K562 (cell line): ENCODE measurements around the gene EMP2. TPM values are rescaled to one million over a fixed set of nuclear protein-coding genes. Genes with fewer than 3 reads are reported as not detected.

Experiments used
- ATAC-seq: fragments of 200-7000 bp; cut with Tn5 transposase; 3 replicates; pipeline ENCODE4 v1.9.1; 2020; ENCODE audit warnings: moderate library complexity
- BruUV-seq: library from RNA; stranded (reverse); fragments of 400-500 nt; replicated peaks from 2 replicates; lab custom pipeline; 2021; lab: Mats Ljungman, UMichigan
- CTCF ChIA-PET: fragments of 300-600 bp; formaldehyde crosslinking; extraction: SDS; loops from one replicate; lab custom pipeline; 2021; ENCODE audit warnings: low intra/inter-chr PET ratio; lab: Yijun Ruan, JAX
- POLR2A ChIA-PET: fragments of 300-600, 350-650 bp; sonication (Branson Sonifier 250); formaldehyde crosslinking; extraction: SDS; loops from one replicate; lab custom pipeline; 2021; ENCODE audit warnings: antibody characterized with exemption, inconsistent platforms; lab: Yijun Ruan, JAX
- DNase-seq, 4 experiments: peaks; one replicate each; pipeline versions ENCODE4 v3.0.0 to v3.0.0-alpha.2; 2011 to 2018; ENCODE audit warnings: low spot score in 3 of 4, mixed read lengths in 3 of 4; ENCODE audit errors: extremely low read depth in 1 of 4
- FAIRE-seq: peaks from 2 replicates; lab custom pipeline; 2011; peaks lifted over from hg19 to GRCh38; lab: Jason Lieb, UNC
- H2AFZ ChIP-seq: 2 replicates; pipeline ENCODE4 v1.6.0; 2011; ENCODE audit warnings: low read depth, low read length, control low read depth, inconsistent platforms
- H3K27ac ChIP-seq: fragments of 200-600 bp; 3 replicates; pipeline ENCODE4 v1.8.0; 2011; ENCODE audit warnings: low read depth, mild to moderate bottlenecking, control low read depth, inconsistent platforms, low read length, moderate library complexity, mixed read lengths; ENCODE audit errors: extremely low read depth
- H3K27me3 ChIP-seq, 2 experiments: fragments of 300-600 bp in 1 of 2; 2 replicates in 1 of 2; 3 replicates in 1 of 2; pipeline versions ENCODE4 v1.6.0 to v1.8.0; 2011; ENCODE audit warnings: inconsistent platforms in 2 of 2, low read length in 2 of 2, mild to moderate bottlenecking in 1 of 2, mixed read lengths in 1 of 2, moderate library complexity in 1 of 2; ENCODE audit not compliant: control insufficient read depth in 2 of 2, insufficient read depth in 2 of 2
- H3K36me3 ChIP-seq: fragments of 300-600 bp; 3 replicates; pipeline ENCODE4 v1.8.0; 2011; ENCODE audit warnings: mild to moderate bottlenecking, low read length, inconsistent platforms; ENCODE audit not compliant: control insufficient read depth, insufficient read depth
- H3K4me1 ChIP-seq, 2 experiments: fragments of 200-600 bp in 1 of 2; replicated peaks in 1 of 2; 2 replicates in 1 of 2; 3 replicates in 1 of 2; pipeline versions ENCODE4 v1.5.1 to v1.8.0; 2011; ENCODE audit warnings: inconsistent platforms in 2 of 2, low read length in 2 of 2, mild to moderate bottlenecking in 1 of 2, mixed read lengths in 1 of 2, moderate library complexity in 1 of 2; ENCODE audit not compliant: control insufficient read depth in 2 of 2, insufficient read depth in 2 of 2
- H3K4me2 ChIP-seq: 2 replicates; pipeline ENCODE4 v1.6.1; 2011; ENCODE audit warnings: low read length, control low read depth, inconsistent platforms, mixed read lengths; ENCODE audit not compliant: insufficient read depth
- H3K4me3 ChIP-seq: fragments of 200-600 bp; sonication (generic), shearing (Covaris generic); 2 replicates; pipeline ENCODE4 v1.5.1; 2016; ENCODE audit warnings: control low read depth, inconsistent platforms
- H3K79me2 ChIP-seq: fragments of 200-600 bp; 3 replicates; pipeline ENCODE4 v1.8.0; 2011; ENCODE audit warnings: low read length, inconsistent platforms; ENCODE audit not compliant: control insufficient read depth, insufficient read depth
- H3K9ac ChIP-seq, 2 experiments: 2 replicates each; pipeline versions ENCODE4 v1.6.0 to v1.6.1; 2011; ENCODE audit warnings: low read depth in 2 of 2, low read length in 2 of 2, control low read depth in 1 of 2, inconsistent platforms in 1 of 2, mild to moderate bottlenecking in 1 of 2, mixed read lengths in 1 of 2; ENCODE audit not compliant: insufficient read depth in 1 of 2
- H3K9me1 ChIP-seq: one replicate; pipeline ENCODE4 v1.6.0; 2011; ENCODE audit warnings: inconsistent platforms, mild to moderate bottlenecking, low read length, moderate library complexity; ENCODE audit not compliant: control insufficient read depth, insufficient read depth
- H3K9me3 ChIP-seq: replicated peaks from 2 replicates; pipeline ENCODE4 v1.5.1; 2011; ENCODE audit warnings: low read depth, low read length, inconsistent platforms; ENCODE audit not compliant: control insufficient read depth, insufficient read depth
- H4K20me1 ChIP-seq: replicated peaks from 2 replicates; pipeline ENCODE4 v1.6.1; 2011; ENCODE audit warnings: low read length, inconsistent platforms, mixed read lengths; ENCODE audit not compliant: control insufficient read depth, insufficient read depth
- ELF1 ChIP-seq: fragments of 200-800 bp; sonication (Bioruptor generic); IDR thresholded peaks from 2 replicates; pipeline ENCODE4 v1.6.1; 2016; ENCODE audit warnings: missing genetic modification characterization, missing compliant biosample characterization
- NCOA6 ChIP-seq: fragments of 450-650 bp; IDR thresholded peaks from 2 replicates; pipeline ENCODE4 v1.6.1; 2017; ENCODE audit warnings: mild to moderate bottlenecking
- RFX1 ChIP-seq: fragments of 450-650 bp; IDR thresholded peaks from 2 replicates; pipeline ENCODE4 v1.6.1; 2016; ENCODE audit warnings: mild to moderate bottlenecking, moderate library complexity
- ZHX1 ChIP-seq: fragments of 150-350 bp; conservative IDR thresholded peaks from 2 replicates; pipeline ENCODE4 v1.6.1; 2014; ENCODE audit warnings: low read length
- ZNF41 ChIP-seq: fragments of 250-450 bp; sonication (Bioruptor Pico); conservative IDR thresholded peaks from 2 replicates; pipeline ENCODE4 v1.4.0; 2020; ENCODE audit warnings: mild to moderate bottlenecking
- WGBS: fragments of 100-300 bp; shearing (Covaris generic); methylation state at CpG from one replicate; pipeline ENCODE4 v1.1.6; 2016; ENCODE audit warnings: low coverage, mixed read lengths; ENCODE audit not compliant: insufficient coverage; ENCODE audit errors: missing lambda C conversion rate; 5-methylcytosine and 5-hydroxymethylcytosine counted together
- in situ Hi-C: fragments of 300-500 bp; cut with MboI; formaldehyde crosslinking; loops from 4 replicates; pipeline ENCODE4 v1.15.0; 2018; ENCODE audit warnings: inconsistent platforms, mixed read lengths
- intact Hi-C: fragments of 100-400 bp; cut with micrococcal nuclease; formaldehyde crosslinking; loops from 2 replicates; pipeline ENCODE4 v1.14.2; 2022
- polyA plus RNA-seq, 8 experiments: library from polyadenylated mRNA; depleted of rRNA in 4 of 8; stranded (reverse) in 5 of 8; unstranded in 3 of 8; fragments of >200 nt; fragmentation: Nextera tagmentation in 2 of 8; fragmentation: Illumina TruSeq in 1 of 8; extraction: Ambion mirVana in 2 of 8; extraction: Trizol in 1 of 8; gene quantifications; 2 replicates each; pipeline versions ENCODE4 v1.2.1 to v1.2.3, GENCODE V29; 2011 to 2014; ENCODE audit warnings: inconsistent platforms in 1 of 8, missing spikeins in 1 of 8
- total RNA-seq, 7 experiments: library from RNA; depleted of rRNA in 6 of 7; stranded (reverse); fragments of >200 nt in 6 of 7; fragmentation: Illumina TruSeq in 2 of 7; extraction: Trizol in 2 of 7; gene quantifications; 2 replicates each; pipeline versions ENCODE4 v1.2.1 to v1.2.3, GENCODE V29; 2011 to 2021; ENCODE audit warnings: low replicate concordance in 1 of 7
- TF ChIP-seq, protein P1 (sequence below): fragments of 450-650 bp; formaldehyde crosslinking; IDR thresholded peaks from 2 replicates; pipeline ENCODE4 v1.4.0; 2020; ENCODE audit warnings: mild to moderate bottlenecking, moderate library complexity

The EMP2 gene
- total and polyA plus RNA-seq, 9 of the 15 experiments (the other 6 are each of a cell fraction or from before 2014, with no cell fraction given) = 0.73 to 6.2 (median 3.1) TPM

DNA sequence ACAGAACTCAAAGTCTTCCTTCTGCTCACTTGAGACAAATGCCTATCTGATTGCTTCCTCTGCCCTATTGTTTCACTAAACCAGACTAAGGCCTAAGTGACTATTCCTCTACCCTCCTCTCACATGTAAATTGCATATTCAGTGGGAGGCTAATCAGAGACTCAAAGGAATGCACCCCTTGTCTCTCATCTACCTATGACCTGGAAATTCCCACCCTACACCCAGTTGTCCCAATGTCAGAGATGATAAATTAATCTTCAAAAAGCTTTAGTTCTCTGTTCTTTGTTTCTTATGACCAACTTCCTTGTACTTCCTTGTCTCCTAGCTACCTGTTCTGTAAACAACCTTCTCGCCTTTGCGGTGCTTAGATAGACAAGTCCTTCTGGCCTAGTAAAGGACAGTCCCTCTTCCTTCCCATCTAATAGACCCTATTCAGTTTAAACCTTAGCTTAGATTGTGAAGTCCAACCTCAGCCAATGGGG, 76.0 kb downstream of the EMP2 start:
- no peak overlapping the region for H2AFZ ChIP-seq
- no peak for ATAC-seq
- H3K4me1 ChIP-seq = peaks cover 2 to 4% of the 10 kb centered on the region in 2 experiments; a peak in 2 of 5 replicates
- no peak overlapping the region for H3K27ac ChIP-seq
- in situ Hi-C loops (no loop called here), intact Hi-C loops (no loop called here)
- no peak for DNase-seq
- H3K4me3 ChIP-seq = no peak overlapping the region
- no peaks in the 10 kb centered on the region for H3K79me2 ChIP-seq
- H3K9me3 ChIP-seq = peaks cover 17% of the 10 kb centered on the region
- ChIA-PET CTCF (no interaction called here), POLR2A (interaction anchor here (0.6 kb wide), 1 partner anchor 675 kb away, joined by 3 read pairs; no protein-coding TSS in a partner anchor)
- no peak overlapping the region for H3K4me2 ChIP-seq
- 100% methylated on average over 2 of the region's 2 CpGs for WGBS
- no peak overlapping the region for H3K9ac ChIP-seq
- FAIRE-seq = no peak
- no TSS peak for BruUV-seq
- no peaks in the 10 kb centered on the region for H4K20me1 ChIP-seq
- H3K27me3 ChIP-seq = no peaks in the 10 kb centered on the region
- no peaks in the 10 kb centered on the region for H3K9me1 ChIP-seq
- no peaks in the 10 kb centered on the region for H3K36me3 ChIP-seq
- TF ChIP-seq ZHX1 (no peak), ELF1 (no peak), NCOA6 (no peak), ZNF41 (no peak), RFX1 (peak; percentile 42)
- TF ChIP-seq, protein P1, sequence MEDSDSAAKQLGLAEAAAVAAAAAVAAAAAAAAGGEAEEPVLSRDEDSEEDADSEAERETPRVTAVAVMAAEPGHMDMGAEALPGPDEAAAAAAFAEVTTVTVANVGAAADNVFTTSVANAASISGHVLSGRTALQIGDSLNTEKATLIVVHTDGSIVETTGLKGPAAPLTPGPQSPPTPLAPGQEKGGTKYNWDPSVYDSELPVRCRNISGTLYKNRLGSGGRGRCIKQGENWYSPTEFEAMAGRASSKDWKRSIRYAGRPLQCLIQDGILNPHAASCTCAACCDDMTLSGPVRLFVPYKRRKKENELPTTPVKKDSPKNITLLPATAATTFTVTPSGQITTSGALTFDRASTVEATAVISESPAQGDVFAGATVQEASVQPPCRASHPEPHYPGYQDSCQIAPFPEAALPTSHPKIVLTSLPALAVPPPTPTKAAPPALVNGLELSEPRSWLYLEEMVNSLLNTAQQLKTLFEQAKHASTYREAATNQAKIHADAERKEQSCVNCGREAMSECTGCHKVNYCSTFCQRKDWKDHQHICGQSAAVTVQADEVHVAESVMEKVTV (CRISPR knock-in tag) = no peak
